Hindlimb muscle (tissue), 1 donor: Measurements from ENCODE around the gene BCKDK. TPM values are rescaled to one million over a fixed set of nuclear protein-coding genes. Genes with fewer than 3 reads are reported as not detected.
"Not testable (repeated sequence)": the region's sequence is repeated elsewhere in the genome, so short reads cannot be mapped to it uniquely, and the experiment has no call there.

ENCODE experiments used
- DNase-seq: peaks from one replicate; pipeline ENCODE4 v3.0.0-alpha.2; 2013
- polyA plus RNA-seq: library from polyadenylated mRNA; unstranded; fragments of 120-200 nt; gene quantifications from one replicate; pipeline ENCODE4 v1.2.1, GENCODE V29; 2013; ENCODE audit not compliant: insufficient read length

BCKDK gene
- polyA plus RNA-seq, 1 donor, result 33.9 TPM

GRCh38 chr16:31142109-31143010 lies 34.2 kb downstream of the BCKDK start:
- peak; percentile 97 for DNase-seq

- no peak for DNase-seq
Observed at GRCh38 chr16:31143011-31143693, 35.0 kb downstream of the BCKDK start.

- no peak for DNase-seq
Observed at GRCh38 chr16:31143694-31144148, 35.5 kb downstream of the BCKDK start.

GRCh38 chr16:31144418-31144817 lies 36.2 kb downstream of the BCKDK start:
- not testable (repeated sequence) for DNase-seq

- no peak for DNase-seq
Observed at GRCh38 chr16:31145398-31145990, 37.3 kb downstream of the BCKDK start.

- DNase-seq, result no peak
Observed at GRCh38 chr16:31147574-31147973, 39.4 kb downstream of the BCKDK start.

GRCh38 chr16:31148281-31148728 lies 40.1 kb downstream of the BCKDK start:
- no peak for DNase-seq

- no peak for DNase-seq
Observed at GRCh38 chr16:31148896-31149295, 40.7 kb downstream of the BCKDK start.

- DNase-seq, result no peak
Observed at GRCh38 chr16:31149332-31149731, 41.1 kb downstream of the BCKDK start.

- DNase-seq, result no peak
Observed at GRCh38 chr16:31149894-31150890, 42.0 kb downstream of the BCKDK start, which contains the start of gene PRSS36. Gene PRSS36, minus strand, starts transcription at chr16:31150066. Its CDS starts 31 bp downstream, at chr16:31150035.

GRCh38 chr16:31150976-31151375 lies 42.8 kb downstream of the BCKDK start:
- DNase-seq, result not testable (repeated sequence)

- DNase-seq, result no peak
Observed at GRCh38 chr16:31157136-31157535, 49.0 kb downstream of the BCKDK start.

Other genes starting within 250 kb of the BCKDK start
- gene BCL7C, start 214.3 kb upstream of the BCKDK start, polyA plus RNA-seq, result 32.7 TPM
- 13.5 TPM for gene CTF1, start 211.8 kb upstream of the BCKDK start, polyA plus RNA-seq
- gene FBXL19, start 184.8 kb upstream of the BCKDK start, polyA plus RNA-seq, result 10.3 TPM
- gene ORAI3, start 159.3 kb upstream of the BCKDK start, polyA plus RNA-seq, result 9.8 TPM
- 15.1 TPM for gene SETD1A, start 150.6 kb upstream of the BCKDK start, polyA plus RNA-seq
- gene HSD3B7, start 123.2 kb upstream of the BCKDK start, polyA plus RNA-seq, result 12.6 TPM
- gene STX1B, start 97.7 kb upstream of the BCKDK start, polyA plus RNA-seq, result 1.2 TPM
- 48.7 TPM for gene STX4, start 74.8 kb upstream of the BCKDK start, polyA plus RNA-seq
- gene ZNF668, start 34.1 kb upstream of the BCKDK start, polyA plus RNA-seq, result 11.2 TPM
- gene ZNF646, start 34.0 kb upstream of the BCKDK start, polyA plus RNA-seq, result 12.6 TPM
- gene PRSS53, start 19.4 kb upstream of the BCKDK start, polyA plus RNA-seq, result 5.8 TPM
- 59.1 TPM for gene VKORC1, start 13.6 kb upstream of the BCKDK start, polyA plus RNA-seq
- 57.4 TPM for gene KAT8, start 9.3 kb downstream of the BCKDK start, polyA plus RNA-seq
- 0.48 TPM for gene PRSS8, start 27.3 kb downstream of the BCKDK start, polyA plus RNA-seq
- gene PRSS36, start 41.7 kb downstream of the BCKDK start, polyA plus RNA-seq, result 2.0 TPM
- 398 TPM for gene FUS, start 71.8 kb downstream of the BCKDK start, polyA plus RNA-seq
- 9.1 TPM for gene PYCARD, start 94.4 kb downstream of the BCKDK start, polyA plus RNA-seq
- 98.3 TPM for gene TRIM72, start 105.7 kb downstream of the BCKDK start, polyA plus RNA-seq
- gene PYDC1, start 108.7 kb downstream of the BCKDK start, polyA plus RNA-seq, result 2.3 TPM
- 4.7 TPM for gene ITGAM, start 151.6 kb downstream of the BCKDK start, polyA plus RNA-seq
- 2.9 TPM for gene ITGAX, start 246.8 kb downstream of the BCKDK start, polyA plus RNA-seq